NT2/D1 (cell line): ENCODE results near the gene SCCPDH.

Experiments
- SUZ12 ChIP-seq: IDR thresholded peaks from 2 replicates; pipeline ENCODE4 v1.6.1; 2011; ENCODE audit not compliant: insufficient read length, insufficient read depth; ENCODE audit errors: extremely low read depth
- YY1 ChIP-seq: IDR thresholded peaks from 2 replicates; pipeline ENCODE4 v1.6.1; 2011; ENCODE audit not compliant: insufficient read length, insufficient read depth
- ZNF274 ChIP-seq: IDR thresholded peaks from 2 replicates; pipeline ENCODE4 v1.6.1; 2011; ENCODE audit warnings: mild to moderate bottlenecking, low read depth, low read length

- no peak for TF ChIP-seq YY1
- TF ChIP-seq ZNF274, result no peak
- TF ChIP-seq SUZ12, result no peak
Measured at GRCh38 chr1:246748006-246748405, 23.8 kb downstream of the SCCPDH start.
